Activated T-cell treated with anti-CD3 and anti-CD28 coated beads for 24 hours (primary cell): ENCODE measurements around the gene ITGA5.
"Not testable (repeated sequence)": the region's sequence is repeated elsewhere in the genome, so short reads cannot be mapped to it uniquely, and the experiment has no call there.

Source experiments
- DNase-seq: peaks from one replicate; pipeline ENCODE4 v3.0.0-alpha.2; 2020; ENCODE audit warnings: low read depth

The ITGA5 gene

DNA sequence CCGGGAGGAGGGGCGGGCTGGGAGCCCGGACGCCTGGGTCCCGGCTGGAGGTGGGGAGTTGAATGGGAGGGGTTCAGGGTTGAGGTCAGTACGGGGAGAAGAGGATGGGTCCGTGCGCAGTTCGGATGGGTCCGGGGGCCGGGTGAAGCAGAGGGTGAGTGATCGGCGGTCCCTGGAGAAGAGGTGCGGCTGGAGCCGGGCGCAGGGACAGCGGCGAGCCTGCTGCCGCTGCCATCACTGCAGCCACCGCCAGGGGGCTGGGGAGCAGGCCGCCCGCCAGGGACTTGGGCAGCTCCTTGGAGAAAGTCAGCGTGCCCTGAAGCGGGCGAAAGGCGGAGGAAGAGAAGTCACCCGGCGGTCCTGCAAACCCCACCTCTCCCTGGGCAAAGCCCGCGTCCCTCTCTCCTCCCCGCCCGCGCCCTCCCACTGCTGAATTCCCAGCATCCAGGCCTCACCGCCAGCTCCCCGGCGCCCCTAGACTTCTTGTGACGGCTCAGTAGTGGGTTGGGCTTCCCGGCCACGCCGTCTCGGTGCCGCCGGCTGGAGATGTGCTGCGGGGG lies 48.8 kb downstream of the ITGA5 start:
- DNase-seq: no peak

DNA sequence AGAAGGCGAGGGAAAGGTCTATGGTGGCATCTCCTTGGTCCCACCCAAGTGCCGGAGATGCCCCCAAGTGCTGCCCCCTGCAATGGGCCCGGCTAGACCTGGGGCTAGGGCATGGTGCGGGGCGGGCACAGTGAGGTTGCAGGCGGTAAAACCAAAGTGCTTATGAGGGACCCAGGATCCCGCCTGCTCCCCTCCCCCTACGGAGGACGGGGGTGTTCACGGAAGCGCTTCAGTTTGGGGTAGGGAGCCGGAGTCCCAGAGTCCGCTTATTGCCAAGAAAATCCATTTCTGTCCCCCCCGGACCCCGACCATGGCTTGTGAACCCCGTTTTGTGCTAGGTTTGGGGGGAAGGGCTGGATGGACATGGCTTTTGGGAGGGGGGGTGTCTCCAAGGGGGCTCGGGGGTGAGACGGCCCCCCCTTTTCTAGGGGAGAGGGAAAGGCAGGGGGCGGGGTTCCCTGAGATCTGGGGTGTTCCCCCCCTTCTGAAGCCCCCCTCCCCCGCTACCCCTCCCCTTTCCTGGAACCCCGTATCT lies 49.4 kb downstream of the ITGA5 start:
- DNase-seq: no peak

GRCh38 chr12:54368709-54369596 lies 50.1 kb downstream of the ITGA5 start:
- peak; percentile 84 for DNase-seq

GRCh38 chr12:54368025-54368708 lies 50.9 kb downstream of the ITGA5 start:
- no peak for DNase-seq

DNA sequence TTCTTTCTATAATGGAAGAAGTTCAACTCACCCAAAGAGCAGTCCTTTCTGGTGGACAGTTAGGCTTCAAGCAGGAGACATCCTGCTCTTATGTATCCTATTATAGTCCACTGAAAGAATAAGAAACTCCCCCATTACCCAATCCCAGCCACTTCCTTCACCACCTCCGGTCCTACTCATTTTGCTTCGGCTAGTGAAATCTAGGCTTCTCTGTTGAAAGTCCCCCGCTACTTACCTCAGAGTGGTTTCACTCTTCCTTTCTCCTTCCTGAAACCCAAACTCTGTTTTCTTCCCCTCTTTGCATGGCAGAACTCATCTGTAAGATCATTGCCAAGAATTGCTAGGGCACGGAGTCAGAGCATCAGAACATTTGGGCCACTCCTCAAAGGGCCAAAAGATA lies 54.7 kb downstream of the ITGA5 start, which contains the start of gene GPR84:
TSS of gene GPR84 (minus strand) at position 74 of the 400 bp plus-strand sequence. CDS start 635 bp downstream, outside the sequence.
- DNase-seq: no peak

GRCh38 chr12:54363618-54364017 lies 55.4 kb downstream of the ITGA5 start:
- no peak for DNase-seq

- DNase-seq: no peak
Measured at GRCh38 chr12:54363047-54363446, 56.0 kb downstream of the ITGA5 start.

DNA sequence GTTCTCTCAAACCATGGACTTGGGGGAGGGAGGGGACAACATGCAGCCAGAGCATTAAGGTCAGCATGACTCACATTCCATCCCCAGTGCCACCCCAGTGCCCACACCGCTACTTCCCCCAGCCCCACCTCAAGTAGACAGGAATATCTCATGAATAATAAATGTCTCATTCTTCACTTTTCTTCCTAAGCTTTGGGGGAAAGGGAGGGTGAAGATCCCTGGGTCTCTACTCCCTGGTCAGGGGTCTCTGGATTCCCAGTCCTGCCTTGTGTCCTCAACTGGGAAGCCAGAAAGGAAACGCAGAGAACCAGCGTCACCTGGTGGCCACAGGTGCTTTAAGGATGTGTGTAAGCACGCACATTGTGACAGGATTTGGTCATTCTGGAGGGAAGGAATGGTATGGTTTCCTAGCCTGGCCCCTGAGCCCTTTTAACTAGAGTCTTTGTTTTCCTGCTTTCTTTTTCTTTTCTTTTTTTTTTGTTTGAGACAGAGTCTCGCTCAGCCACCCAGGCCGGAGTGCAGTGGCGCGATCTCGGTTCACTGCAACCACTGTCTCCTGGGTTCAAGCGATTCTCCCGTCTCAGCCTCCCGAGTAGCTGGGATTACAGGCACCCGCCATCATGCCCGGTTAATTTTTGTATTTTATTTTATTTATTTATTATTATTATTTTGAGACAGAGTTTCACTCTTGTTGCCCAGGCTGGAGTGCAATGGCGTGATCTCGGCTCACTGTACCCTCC lies 58.2 kb downstream of the ITGA5 start:
- no peak for DNase-seq

DNA sequence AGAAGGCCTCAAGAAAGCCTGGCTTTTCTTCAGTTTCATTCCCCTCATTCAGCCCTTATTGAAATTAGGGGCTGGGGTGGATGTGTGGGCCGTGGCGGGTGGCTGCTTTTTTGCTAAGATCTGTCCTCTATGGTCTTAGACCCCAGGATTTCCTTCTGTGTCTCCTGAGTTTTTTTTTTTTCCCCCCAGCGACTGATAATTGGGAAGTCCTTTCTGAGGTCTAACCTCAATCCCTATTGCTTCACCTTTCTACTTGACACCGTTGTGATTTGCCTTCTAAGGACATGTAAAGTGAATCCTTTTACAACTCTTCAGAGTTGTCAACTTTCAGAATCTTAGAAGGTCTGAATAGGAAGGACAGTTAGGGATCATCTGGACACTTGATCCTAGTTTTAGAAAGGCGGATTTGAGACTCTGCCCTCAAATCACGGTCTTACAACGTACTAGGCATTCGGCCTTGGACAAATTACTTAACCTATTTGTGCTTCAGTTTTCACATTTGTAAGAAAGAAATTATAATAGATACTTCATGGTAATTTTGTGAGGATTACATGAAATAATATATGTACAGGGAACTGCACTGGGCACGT lies 59.2 kb downstream of the ITGA5 start:
- DNase-seq: no peak

DNA sequence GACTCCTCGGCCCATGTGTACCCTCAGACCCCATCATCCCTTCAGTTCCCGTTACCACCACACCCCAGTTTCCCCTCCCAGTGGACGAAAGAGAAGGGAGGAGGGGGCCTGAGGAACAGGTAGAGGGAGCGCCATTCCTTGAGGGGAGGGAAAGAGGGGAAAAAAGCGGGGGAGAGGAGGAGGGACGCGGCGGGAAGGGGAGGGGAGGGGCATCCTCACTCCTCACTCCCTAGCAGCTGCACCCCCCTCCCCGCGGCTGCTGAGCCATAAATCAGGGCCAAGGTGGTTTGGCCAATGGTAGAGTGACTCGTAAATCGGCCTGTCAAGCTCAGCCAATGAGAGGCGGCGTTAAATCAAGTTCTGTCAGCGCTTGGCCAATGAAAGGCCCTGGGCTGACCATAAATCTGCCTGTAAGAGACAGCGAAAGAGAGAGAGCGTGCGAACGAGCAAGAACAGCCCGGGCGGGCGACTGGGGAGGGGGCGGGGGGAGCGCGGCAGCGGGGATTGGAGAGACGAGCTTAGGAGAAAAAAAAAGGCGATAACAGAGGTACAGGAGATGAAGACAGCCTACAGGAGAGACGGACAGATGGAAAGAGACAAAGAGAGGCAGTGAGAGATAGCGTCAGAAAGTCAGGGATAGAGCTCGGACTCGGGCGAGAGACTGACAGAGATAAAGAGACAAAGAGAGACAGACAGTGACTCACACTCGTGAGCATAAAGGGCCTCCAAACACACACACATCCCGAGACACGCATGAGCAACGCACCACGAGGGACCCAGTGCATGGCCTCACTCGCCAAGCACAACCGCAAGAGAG lies 59.9 kb downstream of the ITGA5 start:
- DNase-seq: peak; percentile 91

- peak; percentile 33 for DNase-seq
Measured at GRCh38 chr12:54358191-54358944, 60.7 kb downstream of the ITGA5 start.

- no peak for DNase-seq
Measured at GRCh38 chr12:54357506-54358190, 61.4 kb downstream of the ITGA5 start.

DNA sequence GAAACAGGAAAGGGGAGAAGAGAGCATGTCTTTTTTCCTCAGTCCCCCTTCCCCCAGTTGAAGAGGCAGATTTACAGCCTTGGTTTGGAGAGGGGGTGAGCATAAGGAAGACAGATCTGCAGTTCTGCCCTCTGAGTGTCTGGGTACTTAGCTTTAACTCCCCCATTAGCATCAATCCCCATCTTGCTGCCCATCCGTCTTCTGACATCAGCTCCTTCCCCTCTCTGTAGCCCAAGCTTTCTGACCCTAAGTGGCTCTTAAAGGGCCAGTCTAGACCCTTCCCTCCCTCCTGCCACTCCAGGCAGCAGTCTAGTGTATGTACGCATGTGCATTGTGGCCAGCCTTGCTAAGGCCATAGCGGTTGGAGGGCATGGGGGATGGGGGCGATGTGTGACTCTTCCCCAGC lies 62.1 kb downstream of the ITGA5 start:
- DNase-seq: no peak

DNA sequence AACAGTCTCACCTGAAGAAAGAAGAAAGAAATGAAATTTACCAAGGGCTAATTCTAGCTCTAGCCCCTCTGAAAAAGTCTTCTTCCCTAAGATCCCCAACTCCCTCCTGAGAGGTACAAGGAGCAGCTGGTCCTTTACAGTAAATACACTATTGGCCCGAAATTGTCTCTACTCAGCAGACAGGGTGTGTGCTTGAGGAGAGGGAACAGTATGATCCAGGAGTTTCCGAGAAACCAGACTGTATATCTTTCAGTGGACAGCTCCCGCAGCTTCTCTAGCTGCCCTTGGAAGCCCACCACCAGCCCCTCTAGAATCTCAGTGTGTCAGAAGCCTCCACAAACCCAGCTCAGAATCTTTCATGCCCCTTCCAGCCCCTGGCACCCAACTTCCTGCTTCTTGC lies 62.8 kb downstream of the ITGA5 start:
- no peak for DNase-seq

DNA sequence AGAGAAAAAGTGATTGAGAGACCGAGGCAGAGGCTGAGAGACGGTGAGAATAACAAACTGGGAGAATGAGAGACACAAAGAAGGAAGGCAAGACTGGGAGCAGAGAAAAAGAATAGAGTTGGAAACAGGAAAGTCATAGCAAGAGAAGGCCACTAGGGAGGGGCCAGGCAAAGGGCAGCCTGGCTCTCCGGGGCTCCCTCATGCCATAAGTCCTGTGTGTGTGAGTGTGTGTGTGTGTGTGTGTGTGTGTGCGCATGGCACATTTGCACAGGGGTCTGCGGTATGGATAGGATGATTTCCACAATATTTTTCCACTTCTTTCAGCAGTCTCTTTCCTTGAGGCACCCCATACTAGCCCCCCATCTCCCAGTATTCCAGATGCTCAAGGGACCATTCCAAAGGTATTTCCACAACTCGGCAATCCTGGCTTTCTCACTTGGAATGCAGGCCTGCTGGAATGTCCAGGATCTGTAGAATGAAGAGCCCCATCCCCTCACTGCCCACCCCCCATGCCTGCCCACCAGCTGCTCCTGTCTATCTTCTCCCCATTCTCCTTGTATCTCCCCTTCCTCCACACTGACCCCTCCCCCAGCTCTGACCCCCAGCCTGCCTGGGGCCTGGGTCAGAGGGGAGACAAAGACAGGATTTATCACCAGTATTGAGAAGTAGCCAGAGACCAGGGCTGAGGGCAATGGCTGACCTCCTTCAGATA lies 63.8 kb downstream of the ITGA5 start:
- no peak for DNase-seq

DNA sequence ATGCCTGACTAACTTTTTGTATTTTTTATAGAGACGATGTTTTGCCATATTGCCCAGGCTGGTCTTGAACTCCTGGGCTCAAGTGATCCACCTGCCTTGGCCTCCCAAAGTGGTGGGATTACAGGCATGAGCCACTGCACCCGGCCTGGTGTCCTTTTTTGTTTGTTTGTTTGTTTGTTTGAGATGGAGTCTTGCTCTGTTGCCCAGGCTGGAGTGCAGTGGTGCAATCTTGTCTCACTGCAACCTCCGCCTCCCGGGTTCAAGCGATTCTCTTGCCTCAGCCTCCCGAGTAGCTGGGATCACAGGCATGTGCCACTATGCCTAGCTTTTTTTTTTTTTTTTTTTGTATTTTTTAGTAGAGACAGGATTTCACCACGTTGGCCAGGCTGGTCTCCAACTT lies 64.8 kb downstream of the ITGA5 start:
- DNase-seq: not testable (repeated sequence)

DNA sequence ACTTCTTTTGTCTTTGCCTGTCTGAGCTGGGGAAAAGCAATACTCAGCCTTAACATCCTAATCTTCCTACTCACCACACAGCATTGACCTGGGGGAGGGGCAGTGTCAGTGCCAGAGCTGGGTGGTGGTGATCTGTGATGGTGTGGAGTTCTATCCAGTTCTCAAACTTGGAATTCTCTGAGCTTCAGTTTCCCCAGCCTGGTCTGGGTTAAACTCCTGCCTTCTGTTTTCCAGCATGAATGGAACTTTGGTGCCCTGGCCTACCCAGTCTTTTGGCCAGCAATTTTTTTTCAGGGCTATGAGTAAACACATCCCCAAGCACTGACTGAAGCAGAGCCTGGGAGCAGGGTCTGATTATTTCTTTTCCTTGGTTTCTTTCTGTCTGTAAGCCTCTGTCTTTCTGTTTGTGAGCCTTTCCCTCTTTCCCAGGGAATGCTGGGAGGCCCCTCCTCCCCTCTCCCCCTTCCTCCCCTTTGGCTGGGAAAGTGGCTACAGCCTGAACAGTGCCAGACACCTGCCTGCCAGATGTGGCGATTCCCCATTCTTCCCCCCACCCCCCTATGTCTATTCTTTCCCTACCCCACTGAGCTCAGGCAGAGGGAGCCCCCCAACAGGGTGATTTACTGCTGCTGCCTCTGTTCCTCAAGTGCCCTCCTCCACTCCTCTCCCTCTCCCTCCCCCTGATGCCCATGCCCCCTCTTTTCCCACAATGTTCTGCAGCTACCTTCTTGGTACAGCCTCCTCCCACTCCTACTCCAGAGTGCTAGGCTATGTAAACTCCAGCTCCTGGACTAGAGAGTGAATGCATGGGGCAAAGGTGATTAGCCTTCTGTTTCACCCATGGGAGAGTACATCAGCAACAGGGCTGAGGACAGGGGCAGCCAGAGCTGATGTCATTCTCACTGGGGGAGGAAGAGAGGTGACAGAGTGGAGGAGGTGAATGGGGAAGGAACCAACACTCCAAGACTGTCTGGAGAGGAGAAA lies 65.9 kb downstream of the ITGA5 start:
- DNase-seq: no peak
